ENCODE results near the gene FIGNL2. TPM values are rescaled to one million over a fixed set of nuclear protein-coding genes. Genes with fewer than 3 reads are reported as not detected.
"Not testable (repeated sequence)": the region's sequence is repeated elsewhere in the genome, so short reads cannot be mapped to it uniquely, and the experiment has no call there.

FIGNL2 gene
- total RNA-seq, 1 donor from 2014 or later = 0.72 TPM

DNA sequence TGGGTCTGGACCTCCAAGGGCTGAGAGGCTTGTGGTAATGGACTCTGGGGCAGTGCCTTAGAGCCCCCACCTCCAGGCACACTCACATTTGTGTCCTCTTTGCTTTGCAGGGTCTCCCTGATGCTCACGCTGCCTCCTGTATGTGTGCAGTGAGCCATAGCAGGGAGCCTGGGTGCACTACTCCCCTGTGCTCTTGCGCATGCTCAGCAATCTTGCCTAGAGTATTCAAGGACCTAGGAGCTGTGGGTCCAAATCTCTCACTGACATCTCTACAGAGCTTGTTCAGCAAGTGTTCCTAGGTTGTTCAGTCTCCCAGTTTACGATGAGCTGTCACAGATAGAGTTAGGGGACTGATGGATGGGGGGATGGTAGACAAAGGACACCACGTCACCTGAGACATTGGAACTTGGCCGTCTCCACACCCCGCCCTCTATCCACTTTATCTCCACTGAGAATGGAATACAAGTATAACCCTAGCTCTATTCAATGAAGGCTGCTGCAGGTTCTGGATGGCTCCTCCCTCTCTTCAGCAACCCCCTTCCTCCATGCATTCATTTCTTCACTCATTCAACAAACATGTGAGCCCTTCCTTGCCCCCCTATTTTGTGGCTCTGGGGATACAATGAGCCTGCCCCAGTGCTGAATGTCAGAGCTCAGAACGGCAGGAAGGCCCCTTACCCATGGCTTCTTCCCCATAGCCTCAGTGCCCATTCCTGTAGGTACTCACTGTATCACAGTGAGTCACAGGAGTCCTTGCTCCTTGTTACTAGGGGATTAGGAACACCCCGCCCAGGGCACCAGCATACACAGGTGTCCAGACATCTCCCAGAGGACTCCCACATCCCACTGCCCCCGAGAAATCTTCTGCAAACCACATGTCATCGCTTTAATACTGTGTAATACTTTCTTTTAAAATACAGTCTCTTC is 31.2 kb downstream of the FIGNL2 start:
- no peak for DNase-seq

DNA sequence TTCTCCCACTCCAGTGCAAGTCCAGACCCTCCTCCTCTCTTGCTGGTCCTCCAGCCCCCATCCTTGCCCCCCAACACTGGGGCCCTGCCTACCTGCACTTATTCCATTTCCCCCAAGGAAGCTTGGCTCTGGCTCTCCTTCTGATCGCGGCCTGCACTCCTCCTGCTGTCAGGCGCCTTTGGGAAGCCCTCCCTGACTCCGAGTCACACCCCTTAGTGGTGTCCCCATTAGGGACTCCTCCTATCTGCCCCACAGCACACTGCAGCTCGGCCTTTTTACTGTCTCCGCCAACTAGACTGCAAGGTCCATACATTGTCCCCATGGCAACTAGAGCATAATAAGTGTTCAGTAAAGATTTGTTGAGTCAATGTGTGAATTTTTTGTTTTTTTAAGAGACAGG is 32.9 kb downstream of the FIGNL2 start:
- DNase-seq = no peak

DNA sequence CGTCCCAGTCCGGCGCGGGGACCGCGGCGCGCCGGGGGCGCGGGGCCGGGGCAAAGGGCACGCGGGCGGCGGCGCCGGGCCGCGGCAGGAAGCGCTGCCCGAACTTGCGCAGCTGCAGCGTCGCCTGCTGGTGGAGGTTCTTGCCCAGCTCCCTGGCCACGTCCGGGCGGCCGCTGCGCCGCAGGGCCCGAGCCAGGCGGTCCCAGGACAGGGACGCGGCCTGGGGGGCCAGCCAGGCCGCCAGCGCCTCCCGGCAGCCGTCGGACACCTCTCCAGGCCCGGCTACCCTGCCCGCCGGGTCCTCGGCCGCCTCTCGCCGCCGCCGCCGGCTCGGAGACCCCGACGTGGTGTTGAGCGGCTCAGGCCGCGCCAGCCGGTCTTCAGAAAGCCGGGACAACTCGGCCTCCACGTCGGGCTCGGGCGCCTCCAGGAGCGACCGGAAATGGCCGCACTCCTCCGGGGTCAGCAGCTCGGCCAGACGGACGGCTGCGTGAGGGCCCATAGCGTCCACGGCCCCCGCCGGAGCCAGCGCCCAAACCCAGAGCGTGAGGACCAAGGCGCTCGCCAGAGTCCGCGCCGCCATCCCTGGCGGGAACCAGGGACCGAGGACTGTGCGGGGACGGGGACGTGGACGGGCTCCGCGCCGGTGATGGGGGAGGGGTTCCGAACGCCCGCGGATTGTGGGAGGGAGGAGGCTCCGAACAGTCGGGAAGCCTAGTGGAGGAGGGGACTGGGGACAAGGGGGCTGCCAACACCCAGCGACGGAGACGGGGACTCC is 34.0 kb downstream of the FIGNL2 start:
- peak; percentile 82 for DNase-seq

DNA sequence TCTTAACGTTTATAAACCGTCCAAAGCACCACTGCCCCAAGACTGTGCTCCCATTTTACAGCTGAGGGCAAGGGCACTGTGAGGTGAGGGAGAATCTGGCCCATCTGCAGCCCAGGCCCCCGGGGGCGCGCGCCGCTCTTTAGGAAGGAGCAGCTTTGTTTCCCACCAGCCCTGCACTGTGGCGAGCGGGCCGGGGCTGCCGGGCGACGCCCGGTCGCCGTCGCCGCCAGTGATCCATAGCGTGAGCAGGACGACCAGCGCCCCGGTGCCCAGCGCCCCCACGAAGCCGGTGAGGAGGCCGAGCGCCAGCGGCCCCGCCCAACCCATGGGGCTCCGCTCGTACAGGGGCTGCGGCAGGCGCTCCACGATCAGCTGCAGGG is 34.6 kb downstream of the FIGNL2 start:
- DNase-seq = no peak

DNA sequence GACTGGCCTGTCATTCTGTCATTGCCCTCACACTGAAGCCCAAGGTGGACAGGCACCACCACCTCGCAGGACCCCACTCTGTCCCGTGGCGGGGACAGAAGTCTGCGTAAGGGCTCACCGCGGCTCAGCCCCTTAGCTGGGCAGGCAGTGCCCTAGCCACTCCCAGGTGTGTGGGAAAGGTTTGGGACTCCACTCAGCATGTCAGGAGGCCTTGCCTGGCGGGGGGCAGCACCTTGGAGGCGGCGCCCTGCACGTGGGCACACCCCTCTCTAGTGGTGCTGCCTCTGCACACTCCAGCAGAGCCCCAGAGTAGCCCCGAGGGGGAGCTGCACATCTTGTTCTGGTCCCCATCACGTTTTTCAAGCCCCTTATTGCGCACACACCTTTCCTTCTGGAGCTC is 35.6 kb downstream of the FIGNL2 start:
- no peak for DNase-seq

DNA sequence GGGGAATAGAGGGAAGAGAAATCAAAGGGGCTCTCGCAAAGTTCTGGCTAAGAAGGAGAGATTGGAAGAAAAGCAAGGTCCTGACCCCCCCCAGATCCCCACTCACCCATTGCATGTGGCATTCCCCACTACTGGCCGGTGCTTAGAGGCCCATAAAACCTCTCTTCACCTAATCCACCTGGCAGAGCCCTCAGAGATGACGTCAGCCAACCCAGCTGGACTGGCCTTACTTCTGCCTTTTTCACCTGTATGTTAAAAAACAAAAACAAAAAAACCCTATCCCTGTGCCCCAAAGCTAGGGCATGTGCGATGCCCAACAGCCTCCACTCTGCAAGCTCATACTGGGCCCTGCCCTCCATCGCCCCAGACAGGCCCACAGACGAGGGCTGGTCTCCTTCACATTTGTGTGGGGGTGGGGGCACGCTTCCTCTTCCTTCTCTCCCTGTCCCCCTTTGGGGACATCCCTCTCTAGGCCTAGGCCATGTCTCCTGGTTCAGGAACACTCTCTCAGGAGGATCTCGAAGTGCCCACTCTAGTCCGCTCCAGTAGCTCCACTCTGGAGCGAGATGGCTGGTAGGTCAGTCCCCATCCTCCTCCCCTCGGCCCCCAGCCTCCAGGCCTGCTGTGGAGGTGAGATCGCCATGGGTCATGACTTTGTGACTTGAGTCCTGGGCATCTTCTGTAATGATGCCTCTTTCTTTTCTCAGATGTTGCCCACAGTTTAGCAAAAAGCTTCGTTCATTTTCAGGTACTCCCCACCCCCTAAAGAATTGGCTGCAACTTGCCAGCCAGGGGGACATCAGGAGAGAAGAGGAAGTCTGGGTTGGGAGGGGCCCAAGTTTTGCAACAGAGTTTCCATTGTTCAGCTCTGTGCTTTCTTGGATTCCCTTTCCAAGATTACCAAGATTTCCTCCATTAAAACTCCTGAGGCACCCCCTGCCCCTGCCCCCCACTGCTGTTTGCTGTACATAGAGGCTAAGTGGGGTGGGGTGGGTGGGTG is 37.0 kb downstream of the FIGNL2 start:
- DNase-seq = no peak

DNA sequence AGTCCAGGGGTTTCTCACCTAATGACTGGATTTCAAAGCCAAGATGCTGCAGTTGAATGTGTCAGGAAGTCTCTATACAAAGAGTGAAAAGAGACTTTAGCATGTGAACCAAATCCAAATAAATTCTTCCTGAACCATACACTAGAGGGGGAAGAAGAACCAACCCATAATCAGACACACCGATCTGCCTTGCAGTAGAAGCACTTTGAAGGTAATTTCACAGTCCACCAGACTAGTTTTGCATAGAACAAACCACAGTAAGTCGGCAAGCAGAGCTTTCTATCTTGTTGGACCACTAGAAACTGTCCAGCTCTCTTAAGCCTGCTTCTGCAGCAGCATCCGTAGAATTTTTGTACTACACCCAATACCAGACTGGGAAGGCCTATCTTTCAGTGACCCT is 39.3 kb downstream of the FIGNL2 start:
- DNase-seq = no peak

DNA sequence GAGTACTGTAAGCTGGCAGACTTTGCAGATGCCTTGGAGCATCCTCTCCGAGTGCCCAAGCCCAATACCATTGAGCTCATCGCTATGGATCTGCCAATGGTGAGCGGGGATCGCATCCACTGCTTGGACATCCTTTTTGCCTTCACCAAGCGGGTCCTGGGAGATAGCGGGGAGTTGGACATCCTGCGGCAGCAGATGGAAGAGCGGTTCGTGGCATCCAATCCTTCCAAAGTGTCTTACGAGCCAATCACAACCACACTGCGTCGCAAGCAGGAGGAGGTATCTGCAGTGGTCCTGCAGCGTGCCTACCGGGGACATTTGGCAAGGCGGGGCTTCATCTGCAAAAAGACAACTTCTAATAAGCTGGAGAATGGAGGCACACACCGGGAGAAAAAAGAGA is 41.6 kb downstream of the FIGNL2 start:
- no peak for DNase-seq

DNA sequence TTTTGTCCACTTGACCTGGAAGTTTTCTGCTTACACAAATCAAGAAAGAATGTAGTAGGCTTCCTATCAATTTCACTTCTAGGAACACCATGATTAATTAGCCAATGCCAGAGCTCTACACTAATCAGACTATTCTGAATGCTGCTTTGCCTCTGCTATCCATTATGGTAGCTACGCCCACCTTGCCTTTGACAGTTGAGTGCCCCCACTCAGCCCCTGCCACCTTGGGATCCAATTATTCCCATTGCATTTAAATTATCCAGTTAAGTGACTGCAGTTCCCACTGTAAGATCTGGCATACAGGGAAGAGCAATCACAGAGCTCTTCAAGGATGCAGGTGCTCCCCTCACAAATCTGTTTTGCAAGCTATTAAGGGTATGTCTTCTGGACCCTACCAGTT is 47.5 kb downstream of the FIGNL2 start:
- DNase-seq = no peak

DNA sequence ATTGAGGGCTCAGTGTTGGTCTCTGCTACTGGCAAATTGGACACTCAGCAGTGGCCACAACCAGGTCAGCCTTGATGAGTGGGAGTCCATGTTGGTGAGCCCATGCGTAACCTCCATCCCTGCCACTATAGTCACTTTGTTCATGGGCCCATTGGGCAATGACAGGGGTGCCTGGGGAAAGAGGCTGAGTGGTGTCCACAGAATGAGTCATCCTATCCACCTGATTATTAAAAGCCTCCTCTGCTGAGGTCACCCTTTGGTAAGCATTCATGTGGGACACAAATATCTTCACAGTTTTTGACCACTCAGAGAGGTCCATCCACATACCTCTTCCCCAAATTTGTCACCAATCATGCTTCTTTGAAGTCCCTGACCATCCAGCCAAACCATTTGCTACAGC is 50.0 kb downstream of the FIGNL2 start:
- DNase-seq = no peak

DNA sequence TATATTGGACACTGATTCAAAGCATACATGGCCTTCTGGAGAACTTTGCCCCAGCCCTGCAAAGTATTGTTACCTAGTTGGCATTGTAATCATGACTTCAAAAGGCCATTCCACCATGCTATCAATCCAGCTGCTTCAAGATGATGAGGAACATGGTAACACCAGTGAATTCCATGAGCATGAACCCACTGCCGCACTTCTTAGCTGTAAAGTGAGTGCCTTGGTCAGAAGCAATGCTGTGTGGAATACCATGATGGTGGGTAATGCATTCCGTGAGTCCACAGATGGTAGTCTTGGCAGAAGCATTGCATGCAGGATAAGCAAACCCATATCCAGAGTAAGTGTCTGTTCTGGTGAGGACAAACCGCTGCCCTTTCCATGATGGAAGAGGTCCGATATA is 50.5 kb downstream of the FIGNL2 start:
- not testable (repeated sequence) for DNase-seq

DNA sequence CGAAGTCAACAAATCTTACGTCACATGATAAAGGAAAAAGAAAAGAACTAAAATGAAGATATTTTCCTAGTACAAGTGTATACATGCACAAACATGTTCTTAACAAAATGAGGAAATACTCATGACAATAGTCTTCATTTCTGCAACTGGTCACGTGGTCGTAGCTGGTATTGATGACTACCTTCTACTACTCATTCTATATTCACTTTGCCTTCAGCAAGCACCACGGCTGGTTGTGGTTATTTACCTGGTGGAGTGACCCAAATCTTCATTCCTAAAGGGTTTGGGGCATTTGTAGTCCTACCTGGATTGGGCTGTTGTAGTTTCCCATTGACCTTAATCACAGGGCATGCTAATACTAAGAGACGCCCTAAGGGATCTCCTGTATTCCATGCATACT is 51.2 kb downstream of the FIGNL2 start:
- no peak for DNase-seq

DNA sequence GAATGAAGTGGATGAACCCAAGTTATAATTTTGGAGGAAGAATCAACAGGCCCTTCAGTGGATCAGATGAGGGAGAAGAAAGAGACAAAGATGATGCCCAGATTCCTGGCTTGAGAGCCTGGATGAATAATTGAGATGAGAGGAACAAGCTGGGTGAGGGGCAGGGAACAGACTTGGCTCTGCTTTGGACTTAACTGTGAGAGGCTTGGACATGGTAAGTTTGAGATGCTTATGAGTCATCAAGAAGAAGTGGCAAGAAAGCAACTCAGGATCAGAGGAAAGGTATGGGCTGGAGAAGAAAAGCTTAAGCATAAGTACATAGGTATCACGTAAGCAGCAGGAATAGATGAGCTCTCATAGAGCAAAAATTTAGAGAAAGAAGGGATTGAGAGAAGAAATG is 55.3 kb downstream of the FIGNL2 start:
- no peak for DNase-seq

DNA sequence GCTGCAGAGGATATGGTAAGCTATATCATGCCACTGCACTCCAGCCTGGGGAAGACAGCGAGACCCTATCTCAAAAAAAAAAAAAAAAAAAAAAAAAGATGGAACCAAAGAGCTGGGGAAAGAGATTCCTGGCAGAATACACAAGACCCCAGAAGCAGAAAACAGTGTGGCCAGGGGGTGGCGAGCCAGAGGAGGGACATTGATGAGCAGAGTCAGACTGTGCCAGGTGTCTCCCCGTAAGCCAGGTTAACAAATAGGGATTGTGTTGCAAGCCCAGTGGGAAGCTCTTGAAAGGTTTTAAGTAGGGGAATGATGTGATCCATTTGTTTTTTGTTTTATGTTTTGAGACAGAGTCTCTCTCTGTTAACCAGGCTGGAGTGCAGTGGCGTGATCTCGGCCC is 56.1 kb downstream of the FIGNL2 start:
- DNase-seq = no peak

DNA sequence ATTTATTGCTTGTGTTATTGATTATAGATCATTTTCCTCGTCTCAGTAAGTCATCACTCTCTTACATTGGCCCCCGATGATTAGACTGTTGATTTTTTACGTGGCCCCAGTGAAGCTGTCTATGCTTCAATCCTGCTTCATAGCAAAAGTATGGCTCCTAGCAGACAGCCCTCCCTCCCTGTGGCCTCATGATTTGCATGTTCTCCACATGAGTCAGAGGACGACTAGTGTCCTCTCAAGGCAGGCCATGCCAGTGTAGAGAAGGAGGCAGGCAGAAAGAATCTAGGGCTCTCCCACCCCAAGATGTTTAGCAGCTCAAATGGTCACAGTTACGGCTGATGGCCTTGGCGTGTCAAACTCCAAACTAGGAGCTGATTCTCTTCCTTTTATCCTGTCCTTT is 59.6 kb downstream of the FIGNL2 start:
- no peak for DNase-seq

DNA sequence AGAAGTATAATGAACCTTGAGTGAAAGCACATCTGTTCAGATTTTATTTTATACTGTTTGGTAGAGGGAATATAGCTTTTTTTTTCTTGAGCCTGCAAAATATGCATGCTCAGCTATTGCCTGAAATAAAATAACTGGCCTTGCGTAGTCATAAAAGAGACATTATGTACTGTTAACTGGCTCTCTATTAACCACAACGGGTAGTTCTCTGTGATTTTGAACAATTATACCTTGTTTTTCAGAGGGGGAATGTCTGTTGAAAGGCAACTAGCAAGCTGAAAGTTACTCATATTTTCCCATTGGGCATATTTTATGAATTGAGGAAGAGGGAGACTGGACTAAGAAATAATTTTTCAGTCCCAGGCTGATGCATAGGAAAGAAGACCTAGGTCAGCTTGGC is 62.6 kb downstream of the FIGNL2 start:
- DNase-seq = no peak

DNA sequence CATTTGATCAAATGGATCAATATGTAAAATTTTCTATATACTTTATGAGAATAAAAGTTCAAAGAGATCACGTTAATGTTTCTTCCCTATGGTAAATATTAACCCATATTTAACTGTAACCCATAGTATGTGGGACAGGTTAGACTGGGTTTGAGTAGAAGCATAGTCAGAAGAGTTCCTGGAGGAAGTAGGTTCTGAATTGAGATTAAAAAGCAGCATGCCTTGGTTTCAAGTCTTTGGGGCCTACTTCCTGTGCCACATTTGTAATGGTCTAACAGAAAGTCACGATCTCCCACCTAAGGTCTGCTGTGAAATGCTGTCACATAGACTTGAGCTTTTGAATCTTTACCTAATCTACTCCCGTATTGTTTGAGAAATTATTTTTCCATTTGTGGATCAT is 63.8 kb downstream of the FIGNL2 start:
- no peak for DNase-seq

DNA sequence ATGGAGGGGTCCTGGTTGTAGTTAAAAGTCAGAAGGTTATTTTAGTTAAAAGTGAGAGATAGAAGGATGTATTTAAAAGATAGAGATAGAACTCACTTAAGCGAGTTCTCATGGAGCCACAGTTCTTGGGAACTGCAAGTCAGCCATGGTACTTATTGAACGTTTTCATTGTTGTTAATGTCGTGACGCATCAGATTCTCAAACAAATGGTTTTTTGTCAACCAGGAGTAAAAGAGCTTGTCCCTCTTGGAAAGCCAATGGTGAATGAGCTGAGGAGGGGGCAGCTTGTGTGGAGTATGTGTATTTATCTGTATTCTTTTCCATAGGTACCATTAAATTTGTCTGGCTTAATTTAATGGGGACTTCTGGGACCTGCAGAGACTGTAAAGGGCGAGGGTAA is 68.6 kb downstream of the FIGNL2 start:
- no peak for DNase-seq

DNA sequence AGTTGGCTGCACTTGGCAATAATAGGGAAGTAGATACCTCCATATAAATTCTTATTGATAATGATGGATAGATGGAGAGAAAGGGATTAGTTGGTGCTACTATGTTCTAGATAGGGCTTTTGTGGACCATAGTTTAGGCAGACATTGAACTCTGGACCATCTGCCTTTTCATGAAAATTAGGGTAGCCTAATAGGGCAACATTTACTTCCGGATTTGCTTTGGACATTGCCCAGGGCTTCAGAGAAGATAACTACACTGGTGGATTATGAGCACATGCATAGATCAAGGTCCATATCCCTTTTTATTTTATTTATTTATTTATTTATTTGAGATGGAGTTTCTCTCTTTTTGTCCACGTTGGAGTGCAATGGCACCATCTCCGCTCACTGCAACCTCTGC is 70.5 kb downstream of the FIGNL2 start:
- DNase-seq = no peak

DNA sequence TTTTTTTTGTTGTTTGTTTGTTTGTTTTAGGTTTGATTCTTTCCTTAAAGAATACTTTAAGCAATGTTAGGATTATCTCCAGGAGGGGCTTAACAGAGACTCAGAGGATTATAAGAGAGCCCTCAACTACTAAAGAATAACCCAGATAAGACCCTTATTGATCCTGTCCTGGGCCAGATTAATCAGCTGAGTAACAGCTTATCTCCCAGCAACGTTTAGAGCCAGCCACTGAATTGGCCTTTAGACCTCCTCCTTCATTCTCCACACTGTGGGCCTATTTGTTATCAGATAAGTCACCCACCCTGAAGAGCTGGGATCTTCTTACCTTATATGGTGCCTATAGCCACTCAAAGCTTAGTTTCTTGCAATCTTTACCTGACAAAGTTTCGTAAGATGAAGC is 71.1 kb downstream of the FIGNL2 start:
- DNase-seq = no peak

DNA sequence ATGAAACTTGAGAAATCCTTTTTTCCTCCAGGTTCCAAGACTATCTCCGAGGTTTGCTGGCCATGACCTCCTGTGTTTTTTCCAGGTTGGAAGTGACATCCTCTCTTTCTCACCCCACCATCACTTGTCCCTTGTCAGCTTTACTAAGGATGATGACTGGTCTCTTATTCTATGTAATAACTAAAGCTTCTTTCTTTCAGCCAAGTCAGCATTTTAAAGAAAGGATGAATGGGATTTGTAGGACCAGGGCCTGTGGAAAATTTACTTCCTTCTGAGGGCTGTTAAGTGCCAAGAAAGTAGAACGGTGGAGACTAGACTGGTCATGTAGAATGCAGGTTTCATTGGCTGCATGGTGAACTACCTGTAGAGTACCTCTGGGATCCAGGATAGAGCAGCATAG is 73.6 kb downstream of the FIGNL2 start:
- DNase-seq = no peak

DNA sequence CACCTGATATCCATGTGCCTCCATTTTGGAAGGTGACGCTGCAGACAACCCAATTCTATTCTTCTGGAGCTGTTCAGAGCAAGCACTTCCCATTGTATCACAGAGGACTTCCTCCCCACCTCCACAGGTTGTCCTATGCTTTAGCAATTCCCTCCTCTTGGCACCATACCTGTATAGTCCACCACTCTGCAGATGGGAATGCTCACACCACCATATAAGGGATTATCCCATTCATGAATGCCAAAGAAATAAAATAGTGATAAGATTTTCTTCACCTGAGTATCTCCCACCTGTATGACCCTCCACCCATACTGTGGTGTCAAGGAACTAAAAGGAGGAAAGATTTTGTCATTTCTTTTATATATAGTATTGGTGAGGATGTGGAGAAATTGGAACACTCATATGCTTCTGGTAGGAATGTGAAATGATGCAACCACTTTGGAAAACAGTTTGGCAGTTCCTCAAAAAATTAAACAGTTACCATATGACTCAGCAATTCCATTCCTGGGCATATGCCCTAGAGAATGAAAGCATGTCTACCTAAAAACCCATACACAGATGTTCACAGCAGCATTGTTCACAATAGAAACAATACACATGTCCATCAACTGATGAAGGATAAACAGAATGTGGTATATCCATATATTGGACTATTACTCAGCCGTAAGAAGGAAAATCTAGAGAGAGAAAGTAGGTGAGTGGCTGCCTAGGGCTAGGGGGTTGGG is 75.2 kb downstream of the FIGNL2 start:
- DNase-seq = no peak

Data from tongue (tissue), 2 donors.